ENCODE measurements around the gene SLC43A3.

GRCh38 chr11:57432149-57432561 is 5.2 kb upstream of the SLC43A3 start:
- TF ChIP-seq CTCF (IDR thresholded peaks at IDR 0.05) (no peak), POLR2A (IDR thresholded peaks at IDR 0.05; ENCODE audit: low read depth) (no peak)
